Measurements from ENCODE around the gene CSRNP3. TPM values are rescaled to one million over a fixed set of nuclear protein-coding genes. Genes with fewer than 3 reads are reported as not detected.

CSRNP3 gene, protein sequence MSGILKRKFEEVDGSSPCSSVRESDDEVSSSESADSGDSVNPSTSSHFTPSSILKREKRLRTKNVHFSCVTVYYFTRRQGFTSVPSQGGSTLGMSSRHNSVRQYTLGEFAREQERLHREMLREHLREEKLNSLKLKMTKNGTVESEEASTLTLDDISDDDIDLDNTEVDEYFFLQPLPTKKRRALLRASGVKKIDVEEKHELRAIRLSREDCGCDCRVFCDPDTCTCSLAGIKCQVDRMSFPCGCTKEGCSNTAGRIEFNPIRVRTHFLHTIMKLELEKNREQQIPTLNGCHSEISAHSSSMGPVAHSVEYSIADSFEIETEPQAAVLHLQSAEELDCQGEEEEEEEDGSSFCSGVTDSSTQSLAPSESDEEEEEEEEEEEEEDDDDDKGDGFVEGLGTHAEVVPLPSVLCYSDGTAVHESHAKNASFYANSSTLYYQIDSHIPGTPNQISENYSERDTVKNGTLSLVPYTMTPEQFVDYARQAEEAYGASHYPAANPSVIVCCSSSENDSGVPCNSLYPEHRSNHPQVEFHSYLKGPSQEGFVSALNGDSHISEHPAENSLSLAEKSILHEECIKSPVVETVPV
- total RNA-seq (2022) (1.2 and 1.3 TPM in 2 replicates), Bru-seq, nascent RNA (percentile 39 among the genes with signal in this experiment), BruChase-seq, experiment 1, labeled RNA remaining after a 2-hour chase (percentile 34 among the genes with signal in this experiment), BruChase-seq, experiment 2, labeled RNA remaining after a 6-hour chase (percentile 29 among the genes with signal in this experiment)
- long read RNA-seq, partial matches to known transcripts = 2 of 3 reads
- long read RNA-seq, other reads (novel, unspliced or antisense) = 1 of 3 reads

DNA sequence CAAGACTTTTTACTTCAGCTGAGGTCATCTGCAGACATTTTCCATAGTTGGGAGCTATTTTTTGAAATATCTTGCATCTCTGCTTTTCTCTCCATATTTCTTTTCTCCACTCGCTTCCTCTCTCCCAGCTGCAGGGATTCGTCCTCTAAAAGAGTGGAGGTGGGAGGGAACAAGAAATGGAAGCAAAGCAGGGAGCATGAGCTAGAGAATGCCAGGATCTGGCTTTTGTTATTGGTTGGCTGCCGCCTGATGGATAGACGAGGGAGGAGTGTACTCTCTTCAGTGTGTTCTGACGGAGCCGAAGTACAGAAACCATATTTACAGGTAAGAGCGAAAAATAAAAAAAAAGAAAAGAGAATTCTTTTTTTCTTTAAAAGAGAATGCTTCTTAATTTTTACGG, at the start of gene CSRNP3:
CSRNP3 (plus strand) TSS at position 282 of the 400 bp plus-strand sequence. CDS start 125,368 bp downstream, outside the sequence.
- Mint-ChIP-seq H3K36me3 (ENCODE audit: insufficient read depth, unreplicated experiment) (no peaks in the 10 kb centered on the region), H3K27ac (ENCODE audit: unreplicated experiment) (no peak within 1 kb of the TSS), H3K4me1 (ENCODE audit: low read depth, unreplicated experiment) (no peaks in the 10 kb centered on the region), H3K9me3 (ENCODE audit: unreplicated experiment) (no peaks in the 10 kb centered on the region), H3K27me3 (ENCODE audit: insufficient read depth, unreplicated experiment) (no peaks in the 10 kb centered on the region), H3K4me3 (ENCODE audit: unreplicated experiment) (peak within 1 kb of the TSS; percentile 76)
- CTCF ChIA-PET = interaction anchor here (0.8 to 1.4 kb wide), 2 partner anchors 34 to 63 kb away, joined by 3 to 4 read pairs; no protein-coding TSS in a partner anchor
- H3K9me3 ChIP-seq = no peaks in the 10 kb centered on the region
- TF ChIP-seq, protein P1, sequence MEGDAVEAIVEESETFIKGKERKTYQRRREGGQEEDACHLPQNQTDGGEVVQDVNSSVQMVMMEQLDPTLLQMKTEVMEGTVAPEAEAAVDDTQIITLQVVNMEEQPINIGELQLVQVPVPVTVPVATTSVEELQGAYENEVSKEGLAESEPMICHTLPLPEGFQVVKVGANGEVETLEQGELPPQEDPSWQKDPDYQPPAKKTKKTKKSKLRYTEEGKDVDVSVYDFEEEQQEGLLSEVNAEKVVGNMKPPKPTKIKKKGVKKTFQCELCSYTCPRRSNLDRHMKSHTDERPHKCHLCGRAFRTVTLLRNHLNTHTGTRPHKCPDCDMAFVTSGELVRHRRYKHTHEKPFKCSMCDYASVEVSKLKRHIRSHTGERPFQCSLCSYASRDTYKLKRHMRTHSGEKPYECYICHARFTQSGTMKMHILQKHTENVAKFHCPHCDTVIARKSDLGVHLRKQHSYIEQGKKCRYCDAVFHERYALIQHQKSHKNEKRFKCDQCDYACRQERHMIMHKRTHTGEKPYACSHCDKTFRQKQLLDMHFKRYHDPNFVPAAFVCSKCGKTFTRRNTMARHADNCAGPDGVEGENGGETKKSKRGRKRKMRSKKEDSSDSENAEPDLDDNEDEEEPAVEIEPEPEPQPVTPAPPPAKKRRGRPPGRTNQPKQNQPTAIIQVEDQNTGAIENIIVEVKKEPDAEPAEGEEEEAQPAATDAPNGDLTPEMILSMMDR (IDR thresholded peaks at IDR 0.05; ENCODE audit: insufficient read depth in 1 of 2, low read depth in 1 of 2, low read length in 1 of 2, severe bottlenecking in 1 of 2, unreplicated experiment in 1 of 2) = no peak
- no peaks in the 10 kb centered on the region; the same call in 1 of the 2 replicates for H3K4me1 ChIP-seq
- DNase-seq = peak; percentile 71 to 80
- H3K27me3 ChIP-seq (replicated peaks; ENCODE audit: control insufficient read depth, insufficient read depth, low read length) = peaks cover 1% of the 10 kb centered on the region
- intact Hi-C loops (cut with micrococcal nuclease; ENCODE audit: unreplicated experiment) = loop anchor here (1.0 kb wide), 2 partner anchors 34 to 68 kb away; no protein-coding TSS in a partner anchor
- POLR2A ChIA-PET = no interaction called here
- no TSS peak for BruUV-seq (replicated peaks)
- peak within 1 kb of the TSS; percentile 43 for H3K4me3 ChIP-seq (ENCODE audit: low read depth, low read length)
- no peaks in the 10 kb centered on the region for H3K36me3 ChIP-seq (ENCODE audit: control insufficient read depth, insufficient read depth, low read length)

DNA sequence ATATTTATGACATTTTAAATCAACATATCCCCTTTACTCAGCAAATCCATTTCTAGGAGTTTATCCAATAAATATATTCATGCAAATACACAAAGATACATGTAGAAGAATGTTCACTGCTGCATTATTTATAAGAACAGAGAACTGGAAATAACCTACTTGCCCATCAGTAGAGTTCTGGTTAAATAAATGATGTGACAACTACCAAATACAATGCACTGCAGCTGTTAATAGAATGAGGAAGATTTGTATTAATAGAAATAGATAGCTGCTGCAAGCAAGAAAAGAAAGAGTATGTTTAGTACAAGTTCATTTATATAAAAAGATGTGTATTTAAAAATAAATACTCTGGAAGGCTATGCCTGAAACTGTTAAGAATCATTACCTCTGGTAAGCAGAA, 49.3 kb upstream of the CSRNP3 start:
- no peaks in the 10 kb centered on the region for H3K27me3 ChIP-seq (replicated peaks; ENCODE audit: control insufficient read depth, insufficient read depth, low read length)
- intact Hi-C loops (cut with micrococcal nuclease; ENCODE audit: unreplicated experiment) = no loop called here
- no peaks in the 10 kb centered on the region for H3K36me3 ChIP-seq (ENCODE audit: control insufficient read depth, insufficient read depth, low read length)
- no TSS peak for BruUV-seq (replicated peaks)
- Mint-ChIP-seq H3K4me3 (ENCODE audit: unreplicated experiment) (no peak overlapping the region), H3K27ac (ENCODE audit: unreplicated experiment) (no peak overlapping the region), H3K9me3 (ENCODE audit: unreplicated experiment) (peaks cover 32% of the 10 kb centered on the region), H3K36me3 (ENCODE audit: insufficient read depth, unreplicated experiment) (no peaks in the 10 kb centered on the region), H3K27me3 (ENCODE audit: insufficient read depth, unreplicated experiment) (no peaks in the 10 kb centered on the region), H3K4me1 (ENCODE audit: low read depth, unreplicated experiment) (peaks cover 16% of the 10 kb centered on the region)
- DNase-seq = no peak
- CTCF ChIA-PET = no interaction called here
- peaks cover 14% of the 10 kb centered on the region for H3K4me1 ChIP-seq
- TF ChIP-seq, protein P1 (IDR thresholded peaks at IDR 0.05; ENCODE audit: insufficient read depth in 1 of 2, low read depth in 1 of 2, low read length in 1 of 2, severe bottlenecking in 1 of 2, unreplicated experiment in 1 of 2) = no peak
- peaks cover 9% of the 10 kb centered on the region for H3K9me3 ChIP-seq
- H3K4me3 ChIP-seq (ENCODE audit: low read depth, low read length) = no peak overlapping the region
- POLR2A ChIA-PET = no interaction called here

- POLR2A ChIA-PET = no interaction called here
- Histone ChIP-seq H3K4me3 (ENCODE audit: low read depth, low read length) (no peak overlapping the region), H3K36me3 (ENCODE audit: control insufficient read depth, insufficient read depth, low read length) (no peaks in the 10 kb centered on the region), H3K9me3 (no peaks in the 10 kb centered on the region; the same call in 1 of the 2 replicates), H3K27me3 (replicated peaks; ENCODE audit: control insufficient read depth, insufficient read depth, low read length) (no peaks in the 10 kb centered on the region), H3K4me1 (peaks cover 4% of the 10 kb centered on the region; the same call in 1 of the 2 replicates)
- Mint-ChIP-seq H3K36me3 (ENCODE audit: insufficient read depth, unreplicated experiment) (no peaks in the 10 kb centered on the region), H3K27ac (ENCODE audit: unreplicated experiment) (no peak overlapping the region), H3K4me3 (ENCODE audit: unreplicated experiment) (no peak overlapping the region), H3K4me1 (ENCODE audit: low read depth, unreplicated experiment) (peaks cover 4% of the 10 kb centered on the region), H3K27me3 (ENCODE audit: insufficient read depth, unreplicated experiment) (no peaks in the 10 kb centered on the region), H3K9me3 (ENCODE audit: unreplicated experiment) (peaks cover 26% of the 10 kb centered on the region)
- CTCF ChIA-PET = no interaction called here
- intact Hi-C loops (cut with micrococcal nuclease; ENCODE audit: unreplicated experiment) = no loop called here
- TF ChIP-seq, protein P1 (IDR thresholded peaks at IDR 0.05; ENCODE audit: insufficient read depth in 1 of 2, low read depth in 1 of 2, low read length in 1 of 2, severe bottlenecking in 1 of 2, unreplicated experiment in 1 of 2) = no peak
- no TSS peak for BruUV-seq (replicated peaks)
- no peak for DNase-seq
Measured at GRCh38 chr2:165423081-165423480, 46.4 kb upstream of the CSRNP3 start.

Measured in Caco-2 (cell line).